Measurements from ENCODE around the gene FREM3. TPM values are rescaled to one million over a fixed set of nuclear protein-coding genes. Genes with fewer than 3 reads are reported as not detected.
A peak's percentile ranks its signal among the peaks of the same experiment; 100 is the strongest.

Gene FREM3
- total RNA-seq (2021) (0.07 to 0.15 TPM (median 0.07 TPM) in 3 replicates), Bru-seq, nascent RNA (percentile 5 among the genes with signal in this experiment)
- long read RNA-seq, experiment 1, full-length matches to known transcripts: 1 of 1 reads
- long read RNA-seq, experiment 1, partial matches to known transcripts: 0 of 1 reads
- long read RNA-seq, experiment 1, other reads (novel, unspliced or antisense): 0 of 1 reads
- long read RNA-seq, experiment 2: 0 reads
- long read RNA-seq, experiment 3: 0 reads

- peaks cover 5% of the 10 kb centered on the region; the same call in 1 of the 2 replicates for H3K4me1 Mint-ChIP-seq
- DNase-seq (ENCODE audit: low spot score): peak; percentile 51
Measured at GRCh38 chr4:143700416-143701352, at the start of gene FREM3. Gene FREM3 (minus strand): TSS chr4:143700675. CDS start chr4:143700675, 0 bp downstream.

GRCh38 chr4:143745874-143746273 lies 45.4 kb upstream of the FREM3 start:
- H3K27me3 Mint-ChIP-seq (ENCODE audit: low read depth): no peaks in the 10 kb centered on the region
- no peak for TF ChIP-seq ZSCAN18 (CRISPR knock-in tag; IDR thresholded peaks at IDR 0.05)
- ChIA-PET CTCF (no interaction called here), POLR2A (no interaction called here)
- no peak overlapping the region for H3K4me3 Mint-ChIP-seq
- peaks cover 17% of the 10 kb centered on the region for H3K4me1 Mint-ChIP-seq
- no peak overlapping the region for H3K27ac Mint-ChIP-seq
- H3K36me3 Mint-ChIP-seq: no peaks in the 10 kb centered on the region
- H3K9me3 Mint-ChIP-seq: peaks cover 3% of the 10 kb centered on the region
- no peak for DNase-seq (ENCODE audit: low spot score)
- ATAC-seq: no peak

More at GRCh38 chr4:143700416-143701352, at the start of gene FREM3:
- peak; percentile 72 for ATAC-seq
- peaks cover 61% of the 10 kb centered on the region for H3K27me3 Mint-ChIP-seq (ENCODE audit: low read depth)
- H3K36me3 Mint-ChIP-seq: no peaks in the 10 kb centered on the region
- peaks cover 14% of the 10 kb centered on the region for H3K9me3 Mint-ChIP-seq
- peak within 1 kb of the TSS; percentile 81 for H3K4me3 Mint-ChIP-seq
- ChIA-PET POLR2A (interaction anchor here (0.6 to 0.7 kb wide), 2 partner anchors 283 to 284 kb away, joined by 3 to 6 read pairs; no protein-coding TSS in a partner anchor), CTCF (interaction anchor here (1.2 kb wide), 1 partner anchor 142 kb away, joined by 9 read pairs; no protein-coding TSS in a partner anchor)
- TF ChIP-seq FOXP4 (CRISPR knock-in tag; IDR thresholded peaks at IDR 0.05): 0 out of 2 replicates have a peak, but pooled peaks have one; percentile 21
- no peak for TF ChIP-seq ZNF416 (CRISPR knock-in tag; IDR thresholded peaks at IDR 0.05)
- TF ChIP-seq E2F1 (CRISPR knock-in tag; IDR thresholded peaks at IDR 0.05): peak; percentile 44; the same call in 1 of the 2 replicates
- no peak for TF ChIP-seq JAZF1 (CRISPR knock-in tag; IDR thresholded peaks at IDR 0.05)
- no peak for TF ChIP-seq IRF1 (CRISPR knock-in tag; IDR thresholded peaks at IDR 0.05)
- no peak for TF ChIP-seq ETV6 (CRISPR knock-in tag; IDR thresholded peaks at IDR 0.05)
- TF ChIP-seq SOX15 (CRISPR knock-in tag; IDR thresholded peaks at IDR 0.05): no peak
- peak; percentile 12; the same call in 1 of the 2 replicates for TF ChIP-seq MAX (CRISPR knock-in tag; IDR thresholded peaks at IDR 0.05)
- 0 out of 2 replicates have a peak, but pooled peaks have one; percentile 9 for TF ChIP-seq ZNF317 (CRISPR knock-in tag; IDR thresholded peaks at IDR 0.05; ENCODE audit: borderline replicate concordance, low read depth)
- 0 out of 2 replicates have a peak, but pooled peaks have one; percentile 18 for TF ChIP-seq ZNF121 (CRISPR knock-in tag; IDR thresholded peaks at IDR 0.05)
- no peak within 1 kb of the TSS for H3K27ac Mint-ChIP-seq

- H3K4me1 Mint-ChIP-seq: peaks cover 4% of the 10 kb centered on the region
- H3K27me3 Mint-ChIP-seq (ENCODE audit: low read depth): no peaks in the 10 kb centered on the region
- DNase-seq (ENCODE audit: low spot score) (no peak), ATAC-seq (no peak)
- H3K36me3 Mint-ChIP-seq: no peaks in the 10 kb centered on the region
- no peak for TF ChIP-seq ZNF416 (CRISPR knock-in tag; IDR thresholded peaks at IDR 0.05)
- no peak for TF ChIP-seq ATF2 (CRISPR knock-in tag; IDR thresholded peaks at IDR 0.05; ENCODE audit: borderline replicate concordance, low read depth)
- TF ChIP-seq E2F5 (CRISPR knock-in tag; IDR thresholded peaks at IDR 0.05): no peak
- no peak for TF ChIP-seq ZNF138 (CRISPR knock-in tag; conservative IDR thresholded peaks at IDR 0.05)
- no peak for TF ChIP-seq ZMAT4 (CRISPR knock-in tag; IDR thresholded peaks at IDR 0.05)
- TF ChIP-seq SMAD4 (CRISPR knock-in tag; IDR thresholded peaks at IDR 0.05): no peak
- no peak for TF ChIP-seq NR3C1 (CRISPR knock-in tag; conservative IDR thresholded peaks at IDR 0.05; ENCODE audit: low read depth)
- TF ChIP-seq MAX (CRISPR knock-in tag; IDR thresholded peaks at IDR 0.05): no peak
- TF ChIP-seq E2F1 (CRISPR knock-in tag; IDR thresholded peaks at IDR 0.05): no peak
- H3K27ac Mint-ChIP-seq: no peak overlapping the region
- ChIA-PET CTCF (no interaction called here), POLR2A (no interaction called here)
- H3K9me3 Mint-ChIP-seq: no peaks in the 10 kb centered on the region
- no peak overlapping the region for H3K4me3 Mint-ChIP-seq
Measured at GRCh38 chr4:143743591-143743990, 43.1 kb upstream of the FREM3 start.
